AG04450 (cell line): ENCODE data around the gene CFL1. TPM values are rescaled to one million over a fixed set of nuclear protein-coding genes. Genes with fewer than 3 reads are reported as not detected.

ENCODE experiments used
- CTCF ChIA-PET: fragments of 300-600, 350-600 bp; formaldehyde crosslinking; extraction: SDS; loops from one replicate; lab custom pipeline; 2022; ENCODE audit warnings: antibody characterized with exemption, inconsistent platforms; lab: Charles Lee
- POLR2A ChIA-PET: fragments of 350-600 bp; formaldehyde crosslinking; extraction: SDS; loops from one replicate; lab custom pipeline; 2021; ENCODE audit warnings: antibody characterized with exemption, inconsistent platforms; lab: Yijun Ruan, JAX
- DNase-seq: peaks from one replicate; pipeline ENCODE4 v3.0.0-alpha.2; 2011; ENCODE audit warnings: low read depth, low spot score
- H3K27ac ChIP-seq: one replicate; pipeline ENCODE4 v1.5.1; 2012; ENCODE audit warnings: low read depth, low read length, control low read depth
- H3K27me3 ChIP-seq: one replicate; pipeline ENCODE4 v1.6.0; 2012; ENCODE audit warnings: low read length; ENCODE audit not compliant: control insufficient read depth, insufficient read depth
- H3K4me3 ChIP-seq: 2 replicates; pipeline ENCODE4 v1.5.1; 2011; ENCODE audit warnings: mild to moderate bottlenecking, low read depth, low read length, control low read depth
- H3K9me3 ChIP-seq: 2 replicates; pipeline ENCODE4 v1.5.1; 2012; ENCODE audit warnings: low read length; ENCODE audit not compliant: control insufficient read depth, insufficient read depth
- polyA plus RNA-seq: library from polyadenylated mRNA; depleted of rRNA; stranded (reverse); fragments of >200 nt; gene quantifications from 2 replicates; pipeline ENCODE4 v1.2.3, GENCODE V29; 2011
- TF ChIP-seq, protein P1 (sequence below): IDR thresholded peaks from 2 replicates; pipeline ENCODE4 v1.5.1; 2011; ENCODE audit warnings: low read depth, low read length, control low read depth, inconsistent platforms

CFL1 gene
- polyA plus RNA-seq, 1 experiment = 1,553 TPM

DNA sequence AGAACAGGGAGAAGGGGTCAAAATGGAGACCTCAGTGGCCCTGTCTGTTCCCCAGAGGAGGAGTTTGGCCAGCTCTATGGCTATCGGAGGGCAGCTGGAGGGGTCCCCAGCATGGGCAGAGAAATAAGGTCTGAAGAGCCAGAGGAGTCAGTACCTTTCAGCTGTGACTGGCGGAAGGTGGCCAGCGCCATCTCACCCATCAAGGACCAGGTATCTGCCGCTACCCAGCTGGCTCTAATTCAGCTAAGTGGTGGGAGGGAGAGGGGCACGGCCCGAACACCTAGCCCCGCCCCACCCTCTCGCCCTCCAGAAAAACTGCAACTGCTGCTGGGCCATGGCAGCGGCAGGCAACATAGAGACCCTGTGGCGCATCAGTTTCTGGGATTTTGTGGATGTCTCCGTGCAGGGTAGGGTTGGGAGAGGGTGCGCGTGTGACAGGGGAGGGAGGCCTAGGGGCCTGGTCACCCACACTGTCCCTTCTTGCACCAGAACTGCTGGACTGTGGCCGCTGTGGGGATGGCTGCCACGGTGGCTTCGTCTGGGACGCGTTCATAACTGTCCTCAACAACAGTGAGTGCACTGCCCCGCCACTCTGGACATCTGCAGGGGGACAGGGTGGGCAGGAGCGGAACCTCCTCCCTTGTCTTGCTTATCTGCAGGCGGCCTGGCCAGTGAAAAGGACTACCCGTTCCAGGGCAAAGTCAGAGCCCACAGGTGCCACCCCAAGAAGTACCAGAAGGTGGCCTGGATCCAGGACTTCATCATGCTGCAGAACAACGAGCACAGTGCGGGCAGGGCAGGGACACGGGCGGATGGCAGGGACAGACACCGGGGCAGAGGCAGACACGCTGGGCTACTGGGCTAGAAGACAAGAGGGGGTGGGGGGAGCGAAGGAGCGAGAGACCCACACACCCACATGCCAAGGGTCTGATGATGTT, 24.4 kb upstream of the CFL1 start:
- no peak for DNase-seq
- H3K9me3 ChIP-seq = no peaks in the 10 kb centered on the region
- ChIA-PET CTCF (interaction anchor here (1.4 kb wide), 1 partner anchor 106 kb away, joined by 3 read pairs; no protein-coding TSS in a partner anchor), POLR2A (interaction anchor here (1.0 kb wide), 1 partner anchor 23 kb away, joined by 3 read pairs; no protein-coding TSS in a partner anchor)
- H3K27ac ChIP-seq = no peak overlapping the region
- TF ChIP-seq, protein P1, sequence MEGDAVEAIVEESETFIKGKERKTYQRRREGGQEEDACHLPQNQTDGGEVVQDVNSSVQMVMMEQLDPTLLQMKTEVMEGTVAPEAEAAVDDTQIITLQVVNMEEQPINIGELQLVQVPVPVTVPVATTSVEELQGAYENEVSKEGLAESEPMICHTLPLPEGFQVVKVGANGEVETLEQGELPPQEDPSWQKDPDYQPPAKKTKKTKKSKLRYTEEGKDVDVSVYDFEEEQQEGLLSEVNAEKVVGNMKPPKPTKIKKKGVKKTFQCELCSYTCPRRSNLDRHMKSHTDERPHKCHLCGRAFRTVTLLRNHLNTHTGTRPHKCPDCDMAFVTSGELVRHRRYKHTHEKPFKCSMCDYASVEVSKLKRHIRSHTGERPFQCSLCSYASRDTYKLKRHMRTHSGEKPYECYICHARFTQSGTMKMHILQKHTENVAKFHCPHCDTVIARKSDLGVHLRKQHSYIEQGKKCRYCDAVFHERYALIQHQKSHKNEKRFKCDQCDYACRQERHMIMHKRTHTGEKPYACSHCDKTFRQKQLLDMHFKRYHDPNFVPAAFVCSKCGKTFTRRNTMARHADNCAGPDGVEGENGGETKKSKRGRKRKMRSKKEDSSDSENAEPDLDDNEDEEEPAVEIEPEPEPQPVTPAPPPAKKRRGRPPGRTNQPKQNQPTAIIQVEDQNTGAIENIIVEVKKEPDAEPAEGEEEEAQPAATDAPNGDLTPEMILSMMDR = no peak
- H3K4me3 ChIP-seq = no peak overlapping the region
- no peaks in the 10 kb centered on the region for H3K27me3 ChIP-seq

DNA sequence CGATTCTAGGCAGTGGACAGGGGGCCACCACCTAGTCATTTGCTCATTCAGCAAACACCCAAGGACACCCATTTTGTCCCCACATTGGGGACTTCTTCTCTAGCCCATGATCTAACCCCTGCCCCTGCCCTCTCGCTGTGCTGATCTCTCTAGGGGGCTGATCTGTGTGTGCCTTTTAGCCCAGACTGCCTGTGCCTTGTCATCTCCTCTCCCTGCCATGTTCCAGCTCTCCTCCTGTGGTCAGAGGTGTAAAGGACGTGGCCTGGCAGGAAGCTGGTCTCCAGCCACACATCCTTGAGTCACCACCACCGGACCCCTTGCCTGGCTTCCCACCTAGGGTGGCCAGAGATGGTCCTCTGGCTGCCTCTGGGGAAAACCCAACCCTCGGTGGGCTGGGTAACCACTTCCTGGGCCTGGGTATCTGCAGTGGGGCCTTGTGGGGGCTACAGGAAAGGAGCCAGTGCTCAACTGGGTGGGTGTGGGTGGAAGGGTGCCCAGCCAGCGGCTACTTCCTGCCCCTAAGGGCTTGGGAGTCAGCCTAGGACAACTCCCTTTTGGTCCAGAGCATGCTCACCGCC, 23.0 kb upstream of the CFL1 start:
- Histone ChIP-seq H3K27me3 (no peaks in the 10 kb centered on the region), H3K4me3 (no peak overlapping the region), H3K9me3 (no peaks in the 10 kb centered on the region), H3K27ac (no peak overlapping the region)
- ChIA-PET POLR2A (interaction anchor here (0.7 to 1.0 kb wide), 4 partner anchors 10 to 228 kb away, joined by 3 to 4 read pairs (median 4); no protein-coding TSS in a partner anchor), CTCF (interaction anchor here (0.6 to 1.4 kb wide), 2 partner anchors 101 to 108 kb away, joined by 3 to 4 read pairs; no protein-coding TSS in a partner anchor)
- no peak for DNase-seq
- TF ChIP-seq, protein P1 = no peak

DNA sequence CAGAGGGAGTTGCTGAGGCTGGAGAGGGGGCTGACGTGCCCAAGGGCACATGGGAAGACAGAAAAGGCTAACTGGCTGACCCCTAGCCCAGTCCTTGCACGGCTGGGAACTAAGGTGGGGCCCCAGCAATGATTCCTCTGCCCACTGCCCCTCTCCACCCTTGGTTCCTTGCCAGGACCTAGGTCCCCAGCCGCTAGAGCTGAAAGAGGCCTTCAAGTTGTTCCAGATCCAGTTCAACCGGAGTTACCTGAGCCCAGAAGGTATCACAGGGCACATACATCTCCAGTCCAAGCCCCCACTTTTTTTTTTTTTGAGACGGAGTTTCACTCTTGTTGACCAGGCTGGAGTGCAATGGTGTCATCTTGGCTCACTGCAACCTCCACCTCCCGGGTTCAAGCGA, 22.0 kb upstream of the CFL1 start:
- POLR2A ChIA-PET = interaction anchor here (0.7 to 1.0 kb wide), 2 partner anchors 9 to 227 kb away, joined by 3 to 4 read pairs; no protein-coding TSS in a partner anchor

GRCh38 chr11:65879617-65880016, 21.6 kb upstream of the CFL1 start, which contains the start of gene CTSW:
CTSW (plus strand) TSS chr11:65879837; CDS start chr11:65879855, 18 bp downstream.
- no peak within 1 kb of the TSS for H3K4me3 ChIP-seq
- TF ChIP-seq, protein P1 = no peak
- ChIA-PET POLR2A (no interaction called here), CTCF (interaction anchor here (1.0 to 3.4 kb wide), 2 partner anchors 9 to 20 kb away, joined by 4 to 25 read pairs; partner anchors contain the start of genes FIBP and MUS81)
- no peak for DNase-seq
- no peaks in the 10 kb centered on the region for H3K9me3 ChIP-seq
- H3K27ac ChIP-seq = no peak within 1 kb of the TSS
- H3K27me3 ChIP-seq = no peaks in the 10 kb centered on the region

More for the DNA sequence above, 22.0 kb upstream of the CFL1 start:
- H3K4me3 ChIP-seq = no peak overlapping the region
- TF ChIP-seq, protein P1 = no peak
- no peaks in the 10 kb centered on the region for H3K9me3 ChIP-seq
- DNase-seq = no peak
- no peaks in the 10 kb centered on the region for H3K27me3 ChIP-seq
- H3K27ac ChIP-seq = no peak overlapping the region
- CTCF ChIA-PET = interaction anchor here (0.6 to 3.4 kb wide), 2 partner anchors 8 to 100 kb away, joined by 4 to 25 read pairs; partner anchors contain the start of gene FIBP
